ENCODE measurements around the gene GFI1B. TPM values are rescaled to one million over a fixed set of nuclear protein-coding genes. Genes with fewer than 3 reads are reported as not detected.

GFI1B gene
- total and polyA plus RNA-seq, 2 of the 4 experiments (the other 2 are of a cell fraction): 0.02 TPM; not detected in 1

DNA sequence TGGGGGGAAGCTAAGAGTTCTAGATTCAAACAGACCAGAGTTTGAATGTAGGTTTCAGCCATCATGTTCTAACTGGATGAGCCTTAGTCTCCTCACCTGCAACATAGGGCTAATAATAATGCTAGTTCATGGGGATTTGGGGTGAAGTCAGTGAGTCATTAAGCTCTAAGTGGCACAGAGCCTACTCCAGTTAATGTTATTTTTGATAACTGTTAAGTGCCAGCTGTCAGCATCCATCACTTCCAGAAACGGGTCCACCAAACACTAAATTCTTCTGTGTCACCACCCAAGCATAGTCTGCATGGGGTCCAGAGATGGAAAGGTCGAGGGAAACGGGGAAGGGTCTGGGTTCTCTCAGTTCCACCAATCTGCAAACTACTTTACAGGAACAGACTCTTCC, 32.3 kb upstream of the GFI1B start:
- peak overlapping the region; percentile 44 to 98 for H4K8ac ChIP-seq (ENCODE audit: low read depth in 2 of 2, low read length in 2 of 2)
- peak overlapping the region; percentile 2 for H2AK9ac ChIP-seq (replicated peaks; ENCODE audit: low read depth, low read length, poor library complexity)
- in situ Hi-C loops (cut with MboI; ENCODE audit: low sequenced_read_pairs): no loop called here
- H3K27me3 ChIP-seq (ENCODE audit: control insufficient read depth, insufficient read depth, low read length): no peaks in the 10 kb centered on the region
- H2AK5ac ChIP-seq (ENCODE audit: low read depth, low read length): no peak overlapping the region
- CTCF ChIA-PET: interaction anchor here (1.0 kb wide), 1 partner anchor 17 kb away, joined by 3 read pairs; no protein-coding TSS in a partner anchor
- POLR2A ChIA-PET (ENCODE audit: unreplicated experiment): no interaction called here
- intact Hi-C loops (cut with micrococcal nuclease): no loop called here
- peaks cover 9% of the 10 kb centered on the region; the same call in 1 of the 2 replicates for H4K20me1 ChIP-seq (ENCODE audit: insufficient read depth, low read length)
- H3K4me3 ChIP-seq (ENCODE audit: insufficient read depth, low read depth, low read length): no peak overlapping the region
- no TSS peak for BruUV-seq (replicated peaks)
- no CpG with 5 or more reads among the region's 3 CpGs for WGBS, 2 experiments (ENCODE audit: extremely low coverage in 2 of 2, insufficient read length in 1 of 2)
- H3K9ac ChIP-seq (ENCODE audit: low read depth, low read length): no peak overlapping the region
- H4K5ac ChIP-seq (ENCODE audit: low read depth, low read length): peak overlapping the region; percentile 95
- peak overlapping the region; percentile 20; the same call in 1 of the 2 replicates for H3K27ac ChIP-seq (ENCODE audit: insufficient read depth, low read length)
- ATAC-seq (ENCODE audit: low read depth) (no peak), DNase-seq (no peak)
- H3K23ac ChIP-seq (ENCODE audit: low read depth, low read length): peak overlapping the region; percentile 13
- H3K36me3 ChIP-seq (ENCODE audit: control insufficient read depth, insufficient read depth, low read length): no peaks in the 10 kb centered on the region
- no peak for TF ChIP-seq POLR2A (IDR thresholded peaks at IDR 0.05; ENCODE audit: low read depth, low read length)
- TF ChIP-seq, protein P1, sequence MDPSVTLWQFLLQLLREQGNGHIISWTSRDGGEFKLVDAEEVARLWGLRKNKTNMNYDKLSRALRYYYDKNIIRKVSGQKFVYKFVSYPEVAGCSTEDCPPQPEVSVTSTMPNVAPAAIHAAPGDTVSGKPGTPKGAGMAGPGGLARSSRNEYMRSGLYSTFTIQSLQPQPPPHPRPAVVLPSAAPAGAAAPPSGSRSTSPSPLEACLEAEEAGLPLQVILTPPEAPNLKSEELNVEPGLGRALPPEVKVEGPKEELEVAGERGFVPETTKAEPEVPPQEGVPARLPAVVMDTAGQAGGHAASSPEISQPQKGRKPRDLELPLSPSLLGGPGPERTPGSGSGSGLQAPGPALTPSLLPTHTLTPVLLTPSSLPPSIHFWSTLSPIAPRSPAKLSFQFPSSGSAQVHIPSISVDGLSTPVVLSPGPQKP (IDR thresholded peaks at IDR 0.05; ENCODE audit: borderline replicate concordance, low read depth, low read length): no peak
- TF ChIP-seq CEBPB (IDR thresholded peaks at IDR 0.05; ENCODE audit: low read depth, low read length): no peak
- no peak for TF ChIP-seq FOS (IDR thresholded peaks at IDR 0.05; ENCODE audit: low read depth, low read length)
- no peak for TF ChIP-seq CHD1 (IDR thresholded peaks at IDR 0.05; ENCODE audit: low read depth, low read length)
- TF ChIP-seq MAZ (IDR thresholded peaks at IDR 0.05; ENCODE audit: borderline replicate concordance, low read depth, low read length): no peak
- TF ChIP-seq NFE2L2 (IDR thresholded peaks at IDR 0.05; ENCODE audit: low read depth, low read length): no peak
- no peak for TF ChIP-seq RFX5 (IDR thresholded peaks at IDR 0.05; ENCODE audit: low read depth, low read length)
- no peak for TF ChIP-seq MAFK (IDR thresholded peaks at IDR 0.05; ENCODE audit: low read depth, low read length)
- TF ChIP-seq RAD21 (IDR thresholded peaks at IDR 0.05; ENCODE audit: low read length): no peak
- no peak for TF ChIP-seq SMC3 (IDR thresholded peaks at IDR 0.05; ENCODE audit: low read depth, low read length)
- peaks cover 19% of the 10 kb centered on the region for H3K4me1 ChIP-seq (ENCODE audit: control insufficient read depth, insufficient read depth, low read length)
- peaks cover 10 to 34% of the 10 kb centered on the region in 2 experiments; a peak in 3 of 4 replicates for H3K79me1 ChIP-seq (ENCODE audit: low read depth in 1 of 2, low read length in 2 of 2)
- H2BK120ac ChIP-seq (ENCODE audit: low read depth, low read length): peak overlapping the region; percentile 94
- dilution Hi-C loops (cut with HindIII; ENCODE audit: low sequenced_read_pairs, unreplicated experiment): no loop called here
- peak overlapping the region; percentile 51 for H3K18ac ChIP-seq (ENCODE audit: low read depth, low read length)
- peak overlapping the region; percentile 94 for H3K4ac ChIP-seq (ENCODE audit: low read depth, low read length)
- no peak overlapping the region for H2BK5ac ChIP-seq (ENCODE audit: low read depth, low read length, poor library complexity, severe bottlenecking)
- peak overlapping the region; percentile 19; the same call in 1 of the 2 replicates for H3K56ac ChIP-seq (ENCODE audit: extremely low read depth, insufficient read depth, low read length)
- H3K14ac ChIP-seq (replicated peaks; ENCODE audit: low read depth, low read length): peak overlapping the region; percentile 47; the same call in 1 of the 2 replicates
- peaks cover 17% of the 10 kb centered on the region for H3K9me1 ChIP-seq (ENCODE audit: insufficient read depth, low read length)
- peak overlapping the region; percentile 98 for H4K91ac ChIP-seq (ENCODE audit: insufficient read depth, low read depth, low read length)
- H2AFZ ChIP-seq (replicated peaks; ENCODE audit: low read length, poor library complexity): peak overlapping the region; percentile 91
- no peaks in the 10 kb centered on the region for H3K9me3 ChIP-seq (ENCODE audit: control insufficient read depth, insufficient read depth, low read length)
- H2BK20ac ChIP-seq (ENCODE audit: low read depth, low read length): peak overlapping the region; percentile 92
- H2BK15ac ChIP-seq (ENCODE audit: low read depth, low read length): peak overlapping the region; percentile 88; the same call in 2 of the 3 replicates
- no peak overlapping the region for H3K4me2 ChIP-seq (ENCODE audit: low read depth, low read length)

All from IMR-90 (cell line).